GM18499 (cell line): ENCODE measurements around the gene F13A1.

Experiments used
- ATAC-seq: cut with Tn5 transposase; IDR thresholded peaks from one replicate; pipeline ENCODE4 v1.9.1; 2021; ENCODE audit warnings: moderate number of reproducible peaks; ENCODE audit not compliant: insufficient read depth, unreplicated experiment

Gene F13A1

DNA sequence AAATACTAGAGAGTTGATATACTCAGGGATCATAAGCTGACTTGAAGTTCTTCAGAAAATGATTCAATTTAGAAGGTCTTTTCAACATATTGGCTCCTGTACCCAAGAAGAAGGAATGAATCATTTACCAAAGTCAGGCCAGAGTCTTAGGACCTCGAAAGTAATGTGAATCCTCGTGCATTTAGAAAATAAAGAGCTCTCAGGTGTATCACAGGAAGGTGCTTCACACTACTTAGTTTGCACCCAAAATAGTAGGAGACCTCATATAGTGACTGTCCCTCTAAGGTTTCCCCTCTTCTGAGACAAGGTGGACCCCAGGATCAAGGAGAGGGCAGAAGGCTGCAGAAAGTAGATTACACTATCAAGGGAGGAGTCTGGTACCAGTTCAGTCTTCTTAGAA, 71.8 kb downstream of the F13A1 start:
- ATAC-seq = no peak

GRCh38 chr6:6246544-6246943, 73.9 kb downstream of the F13A1 start:
- ATAC-seq = peak; percentile 87

- ATAC-seq = no peak
Measured at GRCh38 chr6:6244624-6245023, 75.8 kb downstream of the F13A1 start.

- no peak for ATAC-seq
Measured at GRCh38 chr6:6243846-6244245, 76.6 kb downstream of the F13A1 start.

- no peak for ATAC-seq
Measured at GRCh38 chr6:6239598-6240581, 80.6 kb downstream of the F13A1 start.

GRCh38 chr6:6236730-6237469, 83.6 kb downstream of the F13A1 start:
- ATAC-seq = no peak

- no peak for ATAC-seq
Measured at GRCh38 chr6:6235786-6236185, 84.7 kb downstream of the F13A1 start.

DNA sequence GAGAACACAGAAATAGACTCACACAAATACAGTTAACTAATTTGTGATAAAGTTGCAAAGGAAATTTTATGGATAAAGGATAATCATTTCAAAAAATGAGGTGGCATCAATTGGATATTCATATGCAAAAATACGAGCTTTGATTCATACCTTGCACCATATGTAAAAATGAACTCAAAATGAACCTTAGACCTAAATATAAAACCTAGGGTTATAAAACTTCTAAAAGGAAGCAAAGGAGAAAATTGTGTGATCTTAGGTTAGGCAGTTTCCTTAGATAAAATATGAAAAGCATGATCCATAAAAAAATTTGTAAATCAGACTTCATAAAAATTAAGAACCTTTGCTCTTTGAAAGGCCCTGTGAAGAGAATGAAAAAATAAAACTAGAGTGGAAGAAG, 85.5 kb downstream of the F13A1 start:
- no peak for ATAC-seq

- no peak for ATAC-seq
Measured at GRCh38 chr6:6230286-6230685, 90.2 kb downstream of the F13A1 start.

DNA sequence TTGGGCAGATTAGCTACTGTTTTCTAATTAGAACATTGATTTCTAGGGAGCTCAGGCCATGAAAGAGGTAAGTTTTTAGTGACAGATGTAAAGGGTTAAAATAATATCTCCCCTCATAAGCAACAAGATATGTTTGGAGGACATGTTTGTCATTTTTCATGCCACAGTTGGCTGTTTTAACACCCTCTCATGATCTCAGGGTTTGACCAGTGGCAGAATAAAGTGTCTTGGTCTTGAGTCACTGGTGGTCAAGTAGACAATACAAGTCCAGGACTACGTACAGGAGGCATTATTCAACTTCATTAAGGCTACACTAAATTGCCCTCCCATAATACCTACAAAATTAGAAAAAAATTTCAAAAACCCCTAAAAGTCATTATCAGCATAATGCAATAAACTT, 92.6 kb downstream of the F13A1 start:
- ATAC-seq = no peak

GRCh38 chr6:6225885-6226529, 94.5 kb downstream of the F13A1 start:
- ATAC-seq = no peak

DNA sequence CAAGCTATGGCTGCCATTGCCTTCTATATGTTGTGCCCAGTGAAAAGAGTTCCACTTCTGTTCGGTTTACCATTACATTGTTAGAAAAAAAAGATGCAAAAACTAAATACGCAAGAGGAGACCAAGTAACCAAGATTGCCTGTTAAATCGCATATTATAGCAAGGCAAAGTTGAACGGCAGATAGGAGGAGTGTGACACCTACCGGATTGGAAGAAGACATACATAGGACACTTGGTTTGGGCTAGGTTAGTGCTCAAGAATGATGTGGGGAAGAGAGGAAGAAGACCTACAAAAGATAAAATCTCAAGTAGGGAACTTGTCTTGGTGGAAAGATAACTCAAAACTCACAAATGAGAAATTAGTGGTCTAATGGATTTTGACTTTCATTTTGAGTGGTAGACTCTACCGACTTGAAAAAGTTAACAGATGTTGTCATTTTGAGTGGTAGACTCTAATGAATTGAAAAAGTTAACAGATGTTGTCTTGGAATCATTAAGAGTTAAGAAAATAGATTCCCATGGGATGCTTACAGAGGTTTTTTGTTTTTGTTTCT, 95.5 kb downstream of the F13A1 start:
- no peak for ATAC-seq

GRCh38 chr6:6221787-6222535, 98.5 kb downstream of the F13A1 start:
- no peak for ATAC-seq

DNA sequence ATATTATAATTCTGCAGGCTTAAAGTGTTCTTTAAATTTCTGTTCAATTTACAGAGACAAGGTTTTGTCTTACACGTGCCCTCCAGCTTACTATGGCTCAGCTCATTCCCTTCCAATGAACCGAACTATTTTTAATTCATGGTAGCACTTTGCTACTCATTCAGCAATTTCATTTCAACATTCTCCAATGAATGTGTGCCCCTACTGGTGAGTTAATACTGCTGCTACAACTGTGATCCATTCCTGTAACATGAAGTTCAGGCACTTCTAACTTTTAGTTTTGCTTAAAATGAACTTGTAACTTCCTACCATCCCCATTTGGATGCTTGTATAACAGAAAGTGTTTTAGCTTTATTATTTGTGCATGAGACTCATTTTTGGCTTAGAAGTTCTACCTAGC, 99.7 kb downstream of the F13A1 start:
- no peak for ATAC-seq

DNA sequence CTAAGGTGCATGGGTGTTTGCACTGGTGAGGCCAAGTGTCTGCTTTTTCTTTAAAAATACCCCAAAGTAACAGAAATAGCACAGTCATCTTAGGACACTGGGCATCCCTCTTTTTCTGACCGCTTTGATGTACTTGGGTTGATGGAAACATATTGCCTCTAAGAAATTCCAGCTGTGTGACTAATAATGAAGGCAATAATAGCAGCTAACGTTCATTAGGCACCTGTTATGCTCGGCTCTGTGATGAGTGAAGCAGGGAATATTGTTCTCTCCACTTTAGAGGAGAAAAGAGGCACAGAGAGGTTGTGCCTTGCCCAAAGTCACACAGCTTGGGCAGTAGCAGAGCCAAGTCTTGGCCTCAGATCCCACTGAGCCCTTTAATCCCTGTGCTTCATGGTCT, 100.7 kb downstream of the F13A1 start:
- ATAC-seq = no peak

DNA sequence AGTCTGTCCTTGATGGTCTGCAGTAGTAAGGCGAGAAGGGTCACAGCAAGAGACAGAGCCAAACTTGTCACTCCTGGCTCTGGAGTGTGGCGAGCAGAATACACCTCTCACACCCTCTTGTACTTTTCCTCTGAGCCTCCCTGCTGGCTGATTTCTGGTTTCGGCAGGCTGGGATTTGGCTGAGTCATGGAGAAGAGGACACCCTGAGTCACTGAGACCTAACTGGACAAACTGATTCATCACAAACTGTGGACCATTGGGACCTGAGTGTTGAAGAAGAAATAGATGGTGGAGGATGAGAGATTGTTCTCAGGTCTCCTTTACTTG, 101.7 kb downstream of the F13A1 start:
- ATAC-seq = no peak

DNA sequence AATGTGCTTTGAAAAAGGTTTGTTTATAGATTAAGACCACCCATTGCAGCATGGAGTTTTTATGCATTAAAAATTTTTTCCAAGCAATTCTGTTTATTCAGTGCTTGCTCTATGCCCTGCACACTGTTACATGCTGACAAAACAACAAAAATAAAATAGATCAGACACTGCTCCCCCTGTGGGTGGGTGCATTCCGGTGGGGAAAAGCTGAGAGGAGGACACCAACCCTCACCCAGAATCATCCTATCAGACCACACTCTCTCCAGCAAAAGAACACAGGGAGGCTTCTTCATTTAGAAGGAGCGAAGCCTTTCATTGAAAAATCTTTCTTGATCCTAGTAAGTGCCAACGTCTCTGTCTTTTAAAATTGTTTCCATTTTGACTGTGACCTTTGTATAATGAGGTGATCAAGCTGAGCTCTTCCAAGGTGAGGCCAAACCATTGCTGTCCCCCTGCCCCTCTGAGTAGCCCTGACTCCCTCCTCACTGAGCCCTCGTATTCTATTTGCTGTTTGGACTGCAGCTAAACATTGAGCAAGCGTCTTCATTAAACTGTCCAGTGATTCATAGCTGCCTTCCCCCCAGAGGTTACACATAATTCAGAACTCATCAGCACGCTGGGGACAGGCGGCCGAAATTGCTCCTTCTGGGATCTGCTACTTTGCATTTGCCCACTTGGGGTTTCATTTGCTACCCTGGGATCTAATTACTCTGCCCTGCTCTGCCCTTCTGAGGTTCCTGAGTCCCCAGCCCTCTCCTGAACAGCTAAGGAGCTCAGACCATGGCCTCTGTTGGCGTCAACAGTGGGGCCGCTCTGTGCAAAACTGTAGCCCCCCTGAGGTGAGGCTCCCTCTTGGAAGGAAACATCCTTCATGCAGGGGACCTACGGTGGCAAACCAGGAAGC, 102.4 kb downstream of the F13A1 start:
- ATAC-seq = no peak

GRCh38 chr6:6210994-6211393, 109.5 kb downstream of the F13A1 start:
- no peak for ATAC-seq

DNA sequence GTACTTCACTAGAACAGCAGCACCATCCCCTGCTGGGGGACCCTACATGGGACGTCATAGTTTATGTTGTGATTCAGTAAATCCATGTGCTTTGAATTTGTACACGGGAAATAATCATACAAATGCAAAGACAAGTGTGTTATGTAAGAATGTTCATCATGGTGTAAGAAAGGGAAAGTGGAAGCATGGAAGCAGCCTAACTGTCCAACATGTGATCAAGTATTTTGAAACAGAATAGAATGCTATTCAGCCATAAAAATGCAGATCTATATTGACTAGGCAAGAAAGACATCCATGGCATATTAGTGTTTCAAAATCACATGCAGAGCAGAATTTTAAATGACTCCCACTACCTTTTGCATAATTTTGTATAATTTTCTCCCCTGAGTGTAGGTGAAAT, 117.6 kb downstream of the F13A1 start:
- no peak for ATAC-seq
